HG03439 (cell line): Measurements from ENCODE around the gene ZNF558.
"Not testable (repeated sequence)": the region's sequence is repeated elsewhere in the genome, so short reads cannot be mapped to it uniquely, and the experiment has no call there.

Experiments used
- ATAC-seq: cut with Tn5 transposase; IDR thresholded peaks from one replicate; pipeline ENCODE4 v1.9.1; 2021; ENCODE audit warnings: mild to moderate bottlenecking, moderate library complexity; ENCODE audit not compliant: unreplicated experiment

Gene ZNF558

DNA sequence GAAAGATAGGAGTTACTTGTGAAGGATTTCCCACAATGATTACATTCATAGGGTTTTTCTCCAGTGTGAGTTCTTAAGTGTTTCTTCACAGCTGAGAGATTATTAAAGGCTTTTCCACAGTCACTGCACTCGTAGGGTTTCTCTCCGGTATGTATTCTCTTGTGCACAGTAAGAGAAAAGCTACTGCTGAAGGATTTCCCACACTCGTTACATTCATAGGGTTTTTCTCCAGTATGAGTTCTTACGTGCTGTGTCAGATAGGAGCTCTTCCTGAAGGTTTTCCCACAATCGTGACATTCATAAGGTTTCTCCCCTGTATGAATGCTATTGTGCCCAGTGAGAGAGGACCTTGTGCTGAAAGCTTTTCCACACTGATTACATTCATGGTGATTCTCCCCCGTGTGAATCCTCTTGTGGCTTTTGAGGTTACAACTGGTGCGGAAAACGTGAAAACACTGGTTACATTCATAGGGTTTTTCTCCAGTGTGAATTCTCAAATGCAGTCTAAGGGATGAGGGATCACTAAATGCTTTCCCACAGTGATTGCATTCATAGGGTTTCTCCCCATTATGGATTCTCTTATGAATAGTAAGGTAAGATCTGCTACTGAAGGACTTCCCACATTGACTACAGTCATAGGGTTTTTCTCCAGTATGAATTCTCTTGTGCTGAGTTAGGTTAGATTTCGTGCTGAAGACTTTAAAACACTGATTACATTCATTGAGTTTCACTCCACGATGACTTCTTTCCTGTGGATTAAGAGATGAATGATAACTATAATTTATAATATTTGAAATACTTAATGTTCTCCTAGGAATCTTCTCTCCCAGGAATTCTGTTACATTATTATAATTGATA is 20.6 kb downstream of the ZNF558 start:
- ATAC-seq = no peak

DNA sequence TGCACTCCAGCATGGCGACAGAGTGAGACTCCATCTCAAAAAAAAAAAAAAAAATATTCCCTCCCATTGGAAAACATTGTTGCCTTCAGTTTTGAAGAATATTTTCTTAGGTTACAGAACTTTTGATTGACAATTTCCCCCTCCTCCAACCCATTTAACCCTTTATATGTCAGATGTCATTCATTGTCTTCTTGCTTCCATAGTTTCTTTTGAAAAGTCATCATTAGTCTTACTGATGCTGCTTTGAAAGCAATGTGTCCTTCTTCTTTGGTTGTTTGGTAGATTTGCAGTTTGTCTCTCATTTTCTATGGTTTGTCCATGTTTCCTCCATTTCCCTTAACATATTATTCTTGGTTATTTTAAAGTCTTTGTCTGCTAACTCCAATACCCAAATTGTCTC is 25.4 kb downstream of the ZNF558 start:
- ATAC-seq = no peak

DNA sequence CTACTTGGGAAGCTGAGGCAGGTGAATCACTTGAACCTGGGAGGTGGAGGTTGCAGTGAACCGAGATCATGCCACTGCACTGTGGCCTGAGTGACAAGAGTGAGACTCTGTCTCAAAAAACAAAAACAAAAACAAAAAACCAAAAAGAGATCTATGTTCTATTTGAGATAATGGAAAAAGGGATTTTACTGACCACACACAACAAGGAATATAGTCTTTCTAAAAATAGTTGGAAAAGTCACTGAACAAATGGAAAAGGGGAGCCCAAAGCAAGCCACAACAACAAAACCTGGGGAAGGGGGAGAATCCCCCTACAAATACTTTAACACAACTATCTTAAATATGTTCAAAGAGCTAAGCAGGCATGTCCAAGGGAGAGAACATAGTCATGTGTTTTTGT is 37.3 kb downstream of the ZNF558 start:
- no peak for ATAC-seq

DNA sequence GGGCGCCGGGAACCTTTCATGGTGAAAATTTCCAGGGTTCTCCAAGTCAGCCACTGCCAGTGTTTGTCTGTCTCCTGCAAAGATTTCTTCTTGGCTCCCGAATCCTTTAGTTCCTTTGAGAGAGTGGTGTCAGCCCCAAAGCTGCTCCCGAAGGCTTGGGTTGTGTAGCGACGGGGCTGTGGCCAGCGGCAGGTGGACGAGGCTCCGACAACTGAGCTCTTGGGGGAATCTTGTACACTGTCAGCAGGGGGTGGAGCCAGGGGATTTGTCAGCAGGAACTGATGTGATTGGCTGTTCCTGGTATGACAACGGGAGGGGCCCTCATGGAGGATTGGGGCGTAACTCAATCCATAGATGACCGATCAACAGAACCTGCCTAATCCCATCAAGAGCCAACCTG is 58.5 kb downstream of the ZNF558 start:
- not testable (repeated sequence) for ATAC-seq

DNA sequence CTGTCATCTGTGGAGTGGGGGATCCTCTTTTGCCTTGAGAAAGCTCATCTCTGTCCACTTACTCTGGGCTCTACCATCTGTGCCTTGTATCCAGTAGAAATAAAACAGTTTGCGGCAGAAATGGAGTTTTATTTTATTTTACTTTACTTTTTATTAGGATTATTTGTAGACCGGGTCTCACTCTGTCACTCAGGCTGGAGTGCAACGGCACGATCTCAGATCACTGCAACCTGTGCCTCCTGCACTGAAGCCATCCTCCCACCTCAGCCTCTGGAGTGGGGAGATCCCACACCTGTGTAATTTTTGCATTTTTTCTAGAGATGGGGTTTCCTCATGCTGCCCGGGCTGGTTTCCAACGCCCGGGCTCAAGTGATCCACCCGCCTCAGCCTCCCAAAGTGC is 62.8 kb downstream of the ZNF558 start:
- ATAC-seq = not testable (repeated sequence)

DNA sequence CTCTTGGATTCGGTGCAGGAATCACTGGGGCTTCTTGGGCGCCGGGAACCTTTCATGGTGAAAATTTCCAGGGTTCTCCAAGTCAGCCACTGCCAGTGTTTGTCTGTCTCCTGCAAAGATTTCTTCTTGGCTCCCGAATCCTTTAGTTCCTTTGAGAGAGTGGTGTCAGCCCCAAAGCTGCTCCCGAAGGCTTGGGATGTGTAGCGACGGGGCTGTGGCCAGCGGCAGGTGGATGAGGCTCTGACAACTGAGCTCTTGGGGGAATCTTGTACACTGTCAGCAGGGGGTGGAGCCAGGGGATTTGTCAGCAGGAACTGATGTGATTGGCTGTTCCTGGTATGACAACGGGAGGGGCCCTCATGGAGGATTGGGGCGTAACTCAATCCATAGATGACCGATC is 64.8 kb downstream of the ZNF558 start:
- not testable (repeated sequence) for ATAC-seq
